ENCODE results near the gene SYT6. TPM values are rescaled to one million over a fixed set of nuclear protein-coding genes. Genes with fewer than 3 reads are reported as not detected.

The SYT6 gene
- total RNA-seq, 3 donors from 2014 or later (not counting 1 experiment from before 2014, with no cell fraction given): 0.13 TPM; not detected in 2

- intact Hi-C loops (cut with micrococcal nuclease): no loop called here
- no peak for ATAC-seq
- Mint-ChIP-seq H3K9me3 (no peaks in the 10 kb centered on the region), H3K4me1 (peaks cover 31 to 39% of the 10 kb centered on the region in 2 donors), H3K4me3 (no peak overlapping the region), H3K36me3 (no peaks in the 10 kb centered on the region), H3K27me3 (ENCODE audit: low read depth in 2 of 2) (peaks cover 0 to 5% of the 10 kb centered on the region in 2 donors), H3K27ac (peak overlapping the region in 1 of 2 donors; percentile 63)
- TF ChIP-seq CTCF (IDR thresholded peaks at IDR 0.05): no peak
- Histone ChIP-seq H3K4me3 (ENCODE audit: low read length) (no peak overlapping the region), H3K27ac (ENCODE audit: low read length) (no peak overlapping the region), H3K36me3 (ENCODE audit: control insufficient read depth, insufficient read depth, low read length) (no peaks in the 10 kb centered on the region), H3K27me3 (ENCODE audit: control insufficient read depth, insufficient read depth, low read length) (no peaks in the 10 kb centered on the region), H3K9me3 (ENCODE audit: control insufficient read depth, insufficient read depth, low read length) (no peaks in the 10 kb centered on the region), H3K4me1 (ENCODE audit: control insufficient read depth, insufficient read depth, low read length) (peaks cover 22% of the 10 kb centered on the region)
- no peak for DNase-seq
- 94% methylated on average over 23 of the region's 23 CpGs for WGBS (ENCODE audit: insufficient coverage)
Observed at GRCh38 chr1:114111731-114112641, 41.7 kb downstream of the SYT6 start.

GRCh38 chr1:114109981-114110380 is 43.7 kb downstream of the SYT6 start:
- WGBS (ENCODE audit: insufficient coverage): 87% methylated on average over 2 of the region's 2 CpGs
- Mint-ChIP-seq H3K36me3 (no peaks in the 10 kb centered on the region), H3K27ac (no peak overlapping the region), H3K9me3 (no peaks in the 10 kb centered on the region), H3K4me1 (peaks cover 28 to 30% of the 10 kb centered on the region in 2 donors), H3K27me3 (ENCODE audit: low read depth in 2 of 2) (peaks cover 0 to 5% of the 10 kb centered on the region in 2 donors), H3K4me3 (no peak overlapping the region)
- no peak overlapping the region for H3K27ac ChIP-seq (ENCODE audit: low read length)
- no peak overlapping the region for H3K4me3 ChIP-seq (ENCODE audit: low read length)
- ATAC-seq (no peak), DNase-seq (no peak)
- no peaks in the 10 kb centered on the region for H3K27me3 ChIP-seq (ENCODE audit: control insufficient read depth, insufficient read depth, low read length)
- H3K36me3 ChIP-seq (ENCODE audit: control insufficient read depth, insufficient read depth, low read length): no peaks in the 10 kb centered on the region
- no peak for TF ChIP-seq CTCF (IDR thresholded peaks at IDR 0.05)
- H3K4me1 ChIP-seq (ENCODE audit: control insufficient read depth, insufficient read depth, low read length): peaks cover 22% of the 10 kb centered on the region
- no peaks in the 10 kb centered on the region for H3K9me3 ChIP-seq (ENCODE audit: control insufficient read depth, insufficient read depth, low read length)
- intact Hi-C loops (cut with micrococcal nuclease): no loop called here

- WGBS (ENCODE audit: insufficient coverage): 46% methylated on average over 4 of the region's 4 CpGs
- Histone ChIP-seq H3K27ac (ENCODE audit: low read length) (no peak overlapping the region), H3K36me3 (ENCODE audit: control insufficient read depth, insufficient read depth, low read length) (no peaks in the 10 kb centered on the region), H3K27me3 (ENCODE audit: control insufficient read depth, insufficient read depth, low read length) (no peaks in the 10 kb centered on the region), H3K4me1 (ENCODE audit: control insufficient read depth, insufficient read depth, low read length) (peaks cover 20% of the 10 kb centered on the region), H3K4me3 (ENCODE audit: low read length) (no peak overlapping the region), H3K9me3 (ENCODE audit: control insufficient read depth, insufficient read depth, low read length) (no peaks in the 10 kb centered on the region)
- DNase-seq (no peak), ATAC-seq (peak in 1 of 3 donors; percentile 26)
- H3K4me3 Mint-ChIP-seq: no peak overlapping the region
- no peaks in the 10 kb centered on the region for H3K9me3 Mint-ChIP-seq
- no peak overlapping the region for H3K27ac Mint-ChIP-seq
- H3K4me1 Mint-ChIP-seq: peaks cover 25 to 26% of the 10 kb centered on the region in 2 donors
- peaks cover 0 to 5% of the 10 kb centered on the region in 2 donors for H3K27me3 Mint-ChIP-seq (ENCODE audit: low read depth in 2 of 2)
- H3K36me3 Mint-ChIP-seq: no peaks in the 10 kb centered on the region
- TF ChIP-seq CTCF (IDR thresholded peaks at IDR 0.05): no peak
- intact Hi-C loops (cut with micrococcal nuclease): no loop called here
Observed at GRCh38 chr1:114108751-114109255, 44.9 kb downstream of the SYT6 start.

Measured in natural killer cell (primary cell).